Spleen (tissue), 11 donors: ENCODE measurements around the gene GRK7. TPM values are rescaled to one million over a fixed set of nuclear protein-coding genes. Genes with fewer than 3 reads are reported as not detected.

ENCODE experiments used
- DNase-seq: peaks from one replicate; pipeline ENCODE4 v3.0.0-alpha.2; 2020
- H3K27ac ChIP-seq, 8 donors: fragments of 200-600 bp; sonication (generic) in 7 of 8; 1 replicate in 4 of 8; 2 replicates in 4 of 8; pipeline versions ENCODE4 v1.5.0 to v1.8.0; 2016 to 2021; ENCODE audit warnings: inconsistent platforms in 4 of 8, mild to moderate bottlenecking in 4 of 8, moderate library complexity in 1 of 8
- H3K27me3 ChIP-seq, 7 donors: fragments of 200-600 bp; sonication (generic) in 6 of 7; replicated peaks in 1 of 7; 1 replicate in 4 of 7; 2 replicates in 3 of 7; pipeline versions ENCODE4 v1.5.0 to v1.8.0; 2016 to 2021; ENCODE audit warnings: inconsistent platforms in 3 of 7, mild to moderate bottlenecking in 1 of 7
- H3K36me3 ChIP-seq, 6 donors: fragments of 200-600 bp; sonication (generic) in 5 of 6; 1 replicate in 4 of 6; 2 replicates in 2 of 6; pipeline versions ENCODE4 v1.5.0 to v1.8.0; 2016 to 2021; ENCODE audit warnings: inconsistent platforms in 2 of 6
- H3K4me1 ChIP-seq, 6 donors: fragments of 200-600 bp; sonication (generic) in 5 of 6; 1 replicate in 3 of 6; 2 replicates in 3 of 6; pipeline versions ENCODE4 v1.5.0 to v1.8.0; 2016 to 2021; ENCODE audit warnings: inconsistent platforms in 3 of 6
- H3K4me3 ChIP-seq, 8 donors: fragments of 200-600 bp; sonication (generic) in 7 of 8; 1 replicate in 4 of 8; 2 replicates in 4 of 8; pipeline versions ENCODE4 v1.5.0 to v1.8.0; 2016 to 2021; ENCODE audit warnings: inconsistent platforms in 4 of 8, mild to moderate bottlenecking in 4 of 8, moderate library complexity in 2 of 8
- H3K9me3 ChIP-seq, 8 donors: fragments of 200-600 bp; sonication (generic) in 7 of 8; 1 replicate in 4 of 8; 2 replicates in 4 of 8; pipeline versions ENCODE4 v1.5.0 to v1.8.0; 2016 to 2021; ENCODE audit warnings: inconsistent platforms in 4 of 8
- CTCF ChIP-seq, 11 experiments: fragments of 200-600 bp in 7 of 11; fragments of 450-650 bp in 4 of 11; sonication (generic) in 4 of 11; IDR thresholded peaks in 8 of 11; conservative IDR thresholded peaks in 3 of 11; 1 replicate in 7 of 11; 2 replicates in 4 of 11; pipeline versions ENCODE4 v1.4.0 to v1.8.0; 2016 to 2021; ENCODE audit warnings: antibody characterized with exemption in 11 of 11, inconsistent platforms in 4 of 11, mild to moderate bottlenecking in 1 of 11
- POLR2A ChIP-seq, 3 donors: fragments of 450-650 bp; IDR thresholded peaks; one replicate each; pipeline ENCODE4 v1.5.1; 2017; ENCODE audit warnings: antibody characterized with exemption in 3 of 3, mild to moderate bottlenecking in 1 of 3
- POLR2AphosphoS5 ChIP-seq, 3 donors: sonication (generic); formaldehyde crosslinking; IDR thresholded peaks; one replicate each; pipeline ENCODE4 v1.5.1; 2017; ENCODE audit warnings: antibody characterized with exemption in 3 of 3
- WGBS, 5 donors: extraction: QIAGEN DNeasy Blood & Tissue Kit in 3 of 5; methylation state at CpG; one replicate each; pipeline versions ENCODE4 v1.1.5 to v1.1.7; 2013 to 2018; 5-methylcytosine and 5-hydroxymethylcytosine counted together
- intact Hi-C: fragments of 100-400 bp; cut with DNase I; formaldehyde crosslinking; loops from one replicate; pipeline ENCODE4 v1.15.0; 2023; ENCODE audit warnings: low total_unique reads
- polyA plus RNA-seq, 3 donors: library from polyadenylated mRNA; stranded (reverse); fragments of 200-250 nt; gene quantifications; one replicate each; pipeline ENCODE4 v1.2.1, GENCODE V29; 2013
- total RNA-seq, 7 donors: library from RNA; depleted of rRNA in 3 of 7; stranded (reverse); fragments of >200 nt in 3 of 7; fragmentation: NEBNext Ultra II Directional in 4 of 7; extraction: Animal tissue kit (Norgen Biotek cat#: 25700) in 4 of 7; gene quantifications; one replicate each; pipeline versions ENCODE4 v1.1.0 to v1.2.1, GENCODE V29; 2016 to 2021
- donor health status: healthy with polysubstance abuse.
- donor health status: DM: no; HTN: no; CAD: no; lungs with moderate emphysema.
- donor health status: DM: no; HTN: no; CAD: no.
- donor health status: Bipolar disorder and iron deficiency.
- donor health status: healthy.
- donor health status: DM: no; HTN: no; CAD: no.
- donor health status: DM: yes; HTN: yes; CAD: no.

GRK7 gene
- total and polyA plus RNA-seq, 10 donors = 0.02 to 0.26 (median 0.14) TPM; not detected in 5

DNA sequence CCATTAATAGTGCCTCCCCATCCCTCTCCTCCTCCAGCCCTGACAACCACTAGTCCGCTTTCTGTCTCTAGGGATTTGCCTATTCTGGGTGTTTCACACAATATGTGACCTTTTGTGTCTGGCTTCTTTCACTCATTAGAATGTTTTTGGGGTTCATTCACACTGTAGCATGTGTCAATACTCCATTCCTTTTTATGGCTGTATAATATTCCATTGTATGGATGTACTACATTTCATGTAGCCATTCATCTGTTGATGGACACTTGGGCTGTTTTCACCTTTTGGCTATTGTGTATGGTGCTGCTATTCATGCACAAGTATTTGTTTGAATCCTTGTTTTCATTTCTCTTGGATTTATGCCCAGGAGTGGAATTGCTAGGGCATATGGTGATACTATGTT lies 16.5 kb downstream of the GRK7 start:
- H3K27ac ChIP-seq = no peak overlapping the region
- intact Hi-C loops = no loop called here
- H3K27me3 ChIP-seq = no peaks in the 10 kb centered on the region
- WGBS, 5 donors = 89 to 97% (median 95%) methylated on average over 1 of the region's 1 CpG
- H3K9me3 ChIP-seq = no peaks in the 10 kb centered on the region
- no peak for TF ChIP-seq POLR2A (IDR thresholded peaks at IDR 0.05)
- TF ChIP-seq CTCF (IDR thresholded peaks at IDR 0.05 in 8 of 11, conservative IDR thresholded peaks at IDR 0.05 in 3 of 11) = no peak
- TF ChIP-seq POLR2AphosphoS5 (IDR thresholded peaks at IDR 0.05) = no peak
- no peaks in the 10 kb centered on the region for H3K36me3 ChIP-seq
- no peaks in the 10 kb centered on the region for H3K4me1 ChIP-seq
- H3K4me3 ChIP-seq = no peak overlapping the region
- DNase-seq = no peak

- H3K4me3 ChIP-seq = no peak overlapping the region
- H3K27me3 ChIP-seq = no peaks in the 10 kb centered on the region
- intact Hi-C loops = no loop called here
- H3K27ac ChIP-seq = no peak overlapping the region
- WGBS, 5 donors = 49 to 77% (median 76%) methylated on average over 4 of the region's 4 CpGs
- TF ChIP-seq POLR2A (IDR thresholded peaks at IDR 0.05) (no peak), CTCF (IDR thresholded peaks at IDR 0.05 in 8 of 11, conservative IDR thresholded peaks at IDR 0.05 in 3 of 11) (peak in 1 of 11 experiments; percentile 17)
- H3K36me3 ChIP-seq = no peaks in the 10 kb centered on the region
- DNase-seq = no peak
- H3K9me3 ChIP-seq = no peaks in the 10 kb centered on the region
- no peaks in the 10 kb centered on the region for H3K4me1 ChIP-seq
These were observed 19.3 kb downstream of the GRK7 start for GRCh38 chr3:141782386-141782932.

DNA sequence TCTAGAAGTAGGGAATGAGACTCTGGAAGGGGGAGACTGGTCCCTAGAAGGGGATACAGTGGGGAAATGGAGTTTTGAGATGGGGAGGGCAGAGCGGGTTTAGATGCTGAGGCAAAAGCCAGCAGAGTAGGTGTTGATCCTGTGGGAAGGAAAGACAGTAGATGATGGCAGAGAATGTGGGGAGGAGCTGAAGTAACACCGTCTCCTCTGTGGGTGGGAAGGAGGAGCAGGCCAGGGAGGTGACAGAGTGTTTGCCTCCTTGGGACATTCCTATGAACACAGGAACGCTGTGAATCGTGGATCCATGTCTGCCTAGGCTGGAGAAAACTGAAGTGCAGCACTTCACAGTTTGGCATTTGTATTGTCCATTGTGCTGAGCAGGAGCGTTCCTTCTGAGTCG lies 20.4 kb downstream of the GRK7 start:
- WGBS, 5 donors = 82 to 92% (median 85%) methylated on average over 6 of the region's 6 CpGs
- intact Hi-C loops = no loop called here
- TF ChIP-seq CTCF (IDR thresholded peaks at IDR 0.05 in 8 of 11, conservative IDR thresholded peaks at IDR 0.05 in 3 of 11) (no peak), POLR2AphosphoS5 (IDR thresholded peaks at IDR 0.05) (no peak), POLR2A (IDR thresholded peaks at IDR 0.05) (no peak)

DNA sequence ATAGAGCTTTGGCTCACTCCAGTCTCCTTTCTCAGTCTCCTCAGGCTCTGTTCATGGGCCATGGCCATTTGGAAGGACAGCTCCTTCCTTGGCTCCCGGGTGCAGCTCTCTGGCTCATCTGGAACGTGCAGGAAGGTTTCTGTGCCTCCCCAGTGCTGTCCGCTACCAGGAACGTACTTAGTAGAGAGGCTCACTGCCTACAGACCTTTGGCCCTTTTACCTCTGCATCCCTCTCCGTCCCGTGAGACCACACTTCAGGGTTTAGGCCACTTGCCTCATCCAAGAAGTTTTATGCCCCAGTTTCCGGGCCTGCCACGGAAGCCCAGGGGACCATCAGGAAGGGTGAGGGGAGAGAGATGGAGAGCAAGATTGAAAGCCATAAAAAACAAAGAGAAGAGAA lies 20.9 kb downstream of the GRK7 start:
- 71 to 96% (median 82%) methylated on average over 8 of the region's 8 CpGs for WGBS, 5 donors

More for the DNA sequence above, 20.4 kb downstream of the GRK7 start:
- H3K4me3 ChIP-seq = no peak overlapping the region
- no peaks in the 10 kb centered on the region for H3K27me3 ChIP-seq
- H3K9me3 ChIP-seq = no peaks in the 10 kb centered on the region
- no peaks in the 10 kb centered on the region for H3K36me3 ChIP-seq
- no peaks in the 10 kb centered on the region for H3K4me1 ChIP-seq
- no peak overlapping the region for H3K27ac ChIP-seq
- no peak for DNase-seq

More for the DNA sequence above, 20.9 kb downstream of the GRK7 start:
- intact Hi-C loops = no loop called here
- no peaks in the 10 kb centered on the region for H3K27me3 ChIP-seq
- TF ChIP-seq POLR2AphosphoS5 (IDR thresholded peaks at IDR 0.05) = no peak
- no peak for TF ChIP-seq CTCF (IDR thresholded peaks at IDR 0.05 in 8 of 11, conservative IDR thresholded peaks at IDR 0.05 in 3 of 11)
- no peak for TF ChIP-seq POLR2A (IDR thresholded peaks at IDR 0.05)
- no peaks in the 10 kb centered on the region for H3K9me3 ChIP-seq
- no peak overlapping the region for H3K27ac ChIP-seq
- no peak for DNase-seq
- H3K36me3 ChIP-seq = no peaks in the 10 kb centered on the region
- H3K4me1 ChIP-seq = no peaks in the 10 kb centered on the region
- H3K4me3 ChIP-seq = no peak overlapping the region
